NCI-H2029 (cell line): ENCODE results near the gene FAM162A.
"Not testable (repeated sequence)": the region's sequence is repeated elsewhere in the genome, so short reads cannot be mapped to it uniquely, and the experiment has no call there.

ENCODE experiments used
- DNase-seq: peaks from one replicate; lab custom pipeline; 2025; lab: John Stamatoyannopoulos, UW

The FAM162A gene

DNA sequence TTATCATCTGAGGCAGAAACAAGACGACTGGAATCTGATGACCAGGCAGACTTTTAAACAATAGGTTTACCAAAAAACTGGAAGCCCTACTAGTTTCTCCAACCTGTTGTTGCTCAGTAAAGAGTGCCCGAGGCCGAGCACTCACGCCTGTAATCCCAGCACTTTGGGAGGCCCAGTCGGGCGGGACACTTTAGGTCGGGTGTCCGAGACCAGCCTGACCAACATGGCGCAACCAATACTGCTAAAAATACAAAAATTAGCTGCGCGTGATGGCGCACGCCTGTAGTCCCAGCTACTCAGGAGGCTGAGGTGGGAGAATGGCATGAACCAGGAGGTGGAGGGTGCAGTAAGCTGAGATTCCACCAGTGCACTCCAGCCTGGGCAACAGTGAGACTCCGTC is 33.0 kb downstream of the FAM162A start:
- DNase-seq: no peak

DNA sequence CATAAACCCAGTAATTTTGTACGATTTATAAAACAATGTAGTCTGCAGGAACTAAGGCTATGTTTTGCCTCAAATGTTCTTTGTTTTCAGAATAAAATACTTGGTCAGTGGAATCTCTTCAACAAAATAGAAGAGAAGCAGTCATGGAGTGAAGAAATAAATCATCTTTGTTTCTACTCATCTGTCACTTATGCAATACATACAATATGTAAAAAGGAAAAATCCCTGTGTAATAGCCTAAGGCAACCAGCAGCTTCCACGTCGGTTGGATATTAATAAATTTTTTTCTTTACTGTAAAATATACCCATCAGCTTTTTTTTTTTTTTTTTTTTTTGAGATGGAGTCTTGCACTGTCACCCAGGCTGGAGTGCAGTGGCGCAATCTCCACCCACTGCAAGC is 37.1 kb downstream of the FAM162A start:
- no peak for DNase-seq

DNA sequence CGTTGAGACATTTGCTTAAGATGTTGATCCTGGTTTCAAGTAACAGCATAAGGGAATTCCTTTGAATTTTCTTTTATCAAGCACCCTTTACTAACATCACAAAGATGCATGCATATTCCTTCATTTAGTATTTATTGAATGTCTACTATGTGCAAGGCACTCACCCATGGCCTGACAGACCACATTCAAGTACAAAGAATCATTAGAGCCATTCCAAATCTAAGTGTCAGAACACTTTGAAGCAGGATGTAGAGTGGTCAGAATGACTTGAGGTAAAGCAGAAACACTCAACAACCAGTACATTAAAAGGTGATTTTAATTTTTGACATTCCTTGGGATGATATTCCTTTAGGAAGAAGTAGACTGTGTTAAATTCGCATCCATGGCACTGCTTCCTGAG is 37.9 kb downstream of the FAM162A start:
- DNase-seq: no peak

DNA sequence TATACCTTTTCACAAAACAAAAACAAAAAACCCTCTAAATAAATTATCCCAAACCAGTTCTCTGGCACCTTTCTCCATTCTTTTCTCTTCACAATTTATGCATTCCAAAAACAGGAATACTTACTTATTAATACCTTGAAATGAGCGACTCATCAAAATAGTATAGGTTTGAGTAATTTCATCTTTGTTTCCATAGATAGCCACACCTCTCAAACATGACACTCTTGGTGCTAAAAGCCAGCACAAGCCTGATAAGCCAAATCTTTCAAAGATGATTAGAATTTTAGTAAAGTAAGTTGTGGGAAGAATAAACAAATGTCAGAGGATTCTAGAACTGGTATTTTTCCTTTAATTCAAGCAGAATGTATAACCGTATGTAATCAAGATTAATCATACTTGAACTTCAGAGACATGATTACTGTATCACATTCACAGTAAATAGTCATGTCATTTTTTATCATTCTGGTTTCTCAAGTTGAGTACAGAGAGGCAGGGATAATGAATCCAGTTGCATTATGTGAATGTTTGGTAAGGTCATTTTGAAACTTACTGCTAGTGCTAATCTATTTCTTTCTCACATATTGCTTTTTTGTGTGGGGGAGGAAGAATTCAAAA is 44.0 kb downstream of the FAM162A start:
- DNase-seq: no peak

DNA sequence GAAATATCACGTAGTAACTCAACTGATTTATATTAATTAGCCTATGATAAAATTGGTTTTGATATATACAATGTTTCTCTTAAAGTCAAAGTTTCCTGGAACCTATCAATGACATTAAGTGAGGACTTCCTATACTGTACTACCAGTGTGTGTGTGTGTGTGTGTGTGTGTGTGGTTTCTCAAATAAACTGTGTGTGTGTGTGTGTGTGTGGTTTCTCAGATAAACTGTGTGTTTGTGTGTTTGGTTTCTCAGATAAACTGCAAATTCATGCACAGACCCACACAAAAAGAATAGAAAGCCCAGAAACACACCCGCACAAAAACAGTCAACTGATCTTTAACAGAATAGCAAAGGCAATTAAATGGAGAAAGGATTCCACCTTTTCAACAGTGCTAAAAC is 46.4 kb downstream of the FAM162A start:
- no peak for DNase-seq

DNA sequence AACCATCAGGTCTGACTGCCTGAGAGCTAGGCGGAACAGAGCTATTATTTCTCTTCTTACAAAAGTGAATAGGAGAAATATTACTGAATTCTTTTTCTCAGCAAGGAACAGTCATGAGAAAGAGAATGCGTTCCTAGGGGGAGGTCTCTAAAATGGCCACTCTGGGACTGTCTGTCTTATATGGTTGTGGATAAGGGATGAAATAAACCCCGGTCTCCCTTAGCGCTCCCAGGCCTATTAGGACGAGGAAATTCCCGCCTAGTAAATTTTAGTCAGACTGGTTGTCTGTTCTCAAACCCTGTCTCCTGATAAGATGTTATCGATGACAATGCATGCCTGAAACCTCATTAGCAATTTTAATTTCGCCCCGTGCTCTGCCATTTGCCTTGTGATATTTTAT is 52.0 kb downstream of the FAM162A start:
- DNase-seq: no peak

DNA sequence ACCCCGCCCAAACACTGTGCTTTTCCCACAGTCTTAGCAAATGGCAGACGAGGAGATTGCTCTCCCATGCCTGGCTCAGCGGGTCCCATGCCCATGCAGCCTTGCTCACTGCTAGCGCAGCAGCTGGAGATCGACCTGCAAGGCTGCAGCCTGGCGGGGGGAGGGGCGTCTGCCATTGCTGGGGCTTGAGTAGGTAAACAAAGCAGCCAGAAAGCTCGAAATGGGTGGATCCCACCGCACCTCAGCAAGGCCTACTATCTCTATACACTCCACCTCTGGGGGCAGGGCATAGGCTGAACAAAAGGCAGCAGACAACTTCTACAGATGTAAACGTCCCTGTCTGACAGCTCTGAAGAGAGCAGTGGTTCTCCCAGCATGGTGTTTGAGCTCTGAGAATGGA is 59.1 kb downstream of the FAM162A start:
- no peak for DNase-seq

DNA sequence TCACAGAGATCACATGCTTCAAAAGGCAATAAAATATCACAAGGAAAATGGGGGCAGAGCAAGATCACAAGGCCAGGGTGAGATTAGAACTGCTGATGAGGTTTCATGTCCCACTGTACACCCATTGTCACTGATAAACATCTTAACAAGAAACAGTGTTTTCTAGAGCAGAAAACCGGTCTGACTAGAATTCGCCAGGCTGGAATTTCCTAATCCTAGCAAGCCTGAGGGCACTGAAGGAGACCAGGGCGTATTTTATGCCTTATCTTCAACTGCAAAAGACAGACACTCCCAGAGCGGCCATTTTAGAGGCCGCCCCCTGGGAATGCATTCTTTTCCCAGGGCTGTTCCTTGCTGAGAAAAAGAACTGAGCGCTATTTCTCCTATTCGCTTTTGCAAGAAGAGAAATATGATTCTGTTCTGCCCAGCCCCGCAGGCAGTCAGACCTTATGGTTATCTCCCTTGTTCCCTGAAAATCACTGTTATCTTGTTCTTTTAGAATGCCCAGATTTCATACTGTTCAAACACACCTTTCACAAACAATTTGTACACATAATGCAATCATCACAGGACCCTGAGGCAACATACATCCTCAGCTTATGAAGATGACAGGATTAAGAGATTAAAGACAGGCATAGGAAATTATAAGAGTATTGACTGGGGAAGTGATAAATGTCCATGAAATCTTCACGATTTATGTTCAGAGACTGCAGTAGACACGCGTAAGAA is 59.9 kb downstream of the FAM162A start:
- not testable (repeated sequence) for DNase-seq

DNA sequence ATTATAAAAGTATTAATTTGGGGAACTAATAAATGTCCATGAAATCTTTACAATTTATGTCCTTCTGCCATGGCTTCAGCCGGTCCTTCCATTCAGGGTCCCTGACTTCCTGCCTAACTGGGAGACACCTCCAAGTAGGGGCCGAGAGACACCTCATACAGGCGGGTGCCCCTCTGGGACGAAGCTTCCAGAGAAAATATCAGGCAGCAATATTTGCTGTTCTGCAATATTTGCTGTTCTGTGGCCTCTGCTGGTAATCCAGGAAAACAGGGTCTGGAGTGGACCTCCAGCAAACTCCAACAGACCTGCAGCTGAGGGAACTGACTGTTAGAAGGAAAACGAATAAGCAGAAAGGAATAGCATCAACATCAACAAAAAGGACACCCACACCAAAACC is 60.5 kb downstream of the FAM162A start:
- DNase-seq: not testable (repeated sequence)

DNA sequence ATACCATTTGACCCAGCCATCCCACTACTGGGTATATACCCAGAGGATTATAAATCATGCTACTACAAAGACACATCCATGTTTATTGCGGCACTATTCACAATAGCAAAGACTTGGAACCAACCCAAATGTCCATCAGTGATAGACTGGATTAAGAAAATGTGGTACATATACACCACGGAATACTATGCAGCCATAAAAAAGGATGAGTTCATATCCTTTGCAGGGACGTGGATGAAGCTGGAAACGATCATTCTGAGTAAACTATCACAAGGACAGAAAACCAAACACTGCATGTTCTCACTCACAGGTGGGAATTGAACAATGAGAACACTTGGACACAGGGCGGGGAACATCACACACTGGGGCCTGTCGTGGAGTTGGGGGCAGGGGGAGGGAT is 64.2 kb downstream of the FAM162A start:
- DNase-seq: not testable (repeated sequence)

DNA sequence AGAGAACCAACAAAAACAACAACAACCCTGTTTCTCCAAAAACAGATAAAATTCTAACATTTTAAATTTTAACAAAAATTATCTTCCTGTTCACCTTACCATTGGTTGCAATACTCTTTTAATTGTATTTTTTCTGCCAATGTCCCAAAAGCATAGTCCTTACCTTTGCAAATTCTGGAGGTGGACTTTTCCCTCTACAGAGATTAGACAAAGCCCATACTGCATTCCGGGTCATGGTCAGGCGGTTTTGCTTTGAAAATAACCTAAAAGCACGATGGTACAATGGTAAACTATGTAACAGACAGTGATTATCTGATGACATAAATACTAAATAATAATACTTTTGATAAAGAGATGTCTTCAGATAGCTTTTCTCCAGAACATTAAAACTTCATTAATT is 67.4 kb downstream of the FAM162A start:
- no peak for DNase-seq

DNA sequence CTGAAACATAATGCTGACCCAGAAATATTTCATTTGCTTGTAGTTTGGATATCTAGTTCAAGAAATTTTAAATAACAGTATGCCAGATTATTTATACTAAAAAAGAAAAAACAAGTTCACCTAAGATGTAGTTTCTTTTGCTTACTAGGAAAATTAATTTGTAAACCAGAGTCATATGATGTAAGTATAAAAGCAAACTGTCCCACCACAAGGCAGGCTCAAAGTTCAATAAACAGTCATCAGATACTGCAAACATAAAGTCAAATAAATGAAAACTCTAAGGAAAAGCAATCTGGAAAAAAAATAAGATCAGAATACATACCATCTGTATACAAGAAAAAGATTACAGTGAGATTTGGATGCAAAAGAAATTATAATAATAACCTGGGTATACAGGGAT is 72.1 kb downstream of the FAM162A start:
- DNase-seq: no peak

DNA sequence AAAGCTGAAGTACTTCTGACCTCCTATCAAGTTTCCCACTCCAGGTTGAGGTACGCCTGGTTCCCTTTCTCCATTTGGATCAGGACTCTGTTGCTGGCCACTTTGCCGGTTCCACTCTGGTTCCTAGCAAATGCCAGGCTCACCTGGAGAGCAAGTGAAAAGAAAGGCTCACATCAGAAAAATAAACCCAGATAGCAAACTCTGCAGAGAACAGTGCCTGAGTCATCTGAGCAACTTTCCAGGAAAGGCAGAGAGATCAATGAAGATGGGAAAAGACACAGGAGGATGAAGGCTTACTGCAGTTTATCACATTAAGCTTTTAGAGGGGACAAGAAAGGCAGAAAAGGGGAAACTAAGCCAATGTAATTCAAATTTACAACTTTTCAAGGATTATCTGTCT is 73.7 kb downstream of the FAM162A start:
- DNase-seq: no peak

DNA sequence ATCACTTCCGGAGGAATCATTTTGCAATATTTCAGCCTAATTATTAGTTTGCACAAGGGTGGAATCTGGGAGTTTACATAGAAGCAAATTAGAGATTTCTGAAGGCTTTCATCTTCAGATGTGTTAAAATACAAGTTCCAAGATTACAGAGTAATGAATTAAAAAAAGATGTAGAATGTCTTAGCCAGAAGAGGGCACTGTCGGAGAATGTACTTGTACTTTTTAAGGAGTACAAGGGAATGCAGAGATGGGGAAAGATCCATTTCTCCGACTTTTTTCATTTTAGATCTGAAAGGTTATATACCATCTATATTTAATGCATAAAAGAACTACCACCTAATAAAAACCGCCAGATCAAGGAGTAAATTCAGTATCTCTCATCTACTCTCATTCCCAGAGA is 75.0 kb downstream of the FAM162A start:
- DNase-seq: no peak

DNA sequence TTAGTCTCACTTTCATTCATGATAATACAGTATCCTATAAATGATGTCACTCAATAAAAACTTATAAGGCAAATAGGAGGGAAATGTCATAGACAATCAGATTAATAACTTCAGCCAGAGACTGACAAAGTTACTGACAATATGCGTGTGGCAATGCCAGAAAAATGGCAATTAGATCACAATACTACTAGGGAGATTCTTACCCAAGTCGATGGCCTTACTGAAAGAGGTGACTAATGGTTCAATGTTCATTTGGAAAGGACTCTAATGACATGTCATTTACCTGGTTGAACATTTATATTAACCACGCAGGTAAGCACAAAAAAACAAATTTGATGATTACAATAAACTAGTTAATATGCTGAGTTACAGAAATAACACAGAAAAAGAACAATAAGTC is 77.8 kb downstream of the FAM162A start:
- no peak for DNase-seq
